Ishikawa (cell line): ENCODE measurements around the gene POM121.
"Not testable (repeated sequence)": the region's sequence is repeated elsewhere in the genome, so short reads cannot be mapped to it uniquely, and the experiment has no call there.

Source experiments
- CEBPB ChIP-seq: IDR thresholded peaks from 2 replicates; pipeline ENCODE4 v1.6.1; 2012
- TAF1 ChIP-seq: IDR thresholded peaks from 2 replicates; pipeline ENCODE4 v1.6.1; 2012; ENCODE audit warnings: low read depth, mild to moderate bottlenecking

DNA sequence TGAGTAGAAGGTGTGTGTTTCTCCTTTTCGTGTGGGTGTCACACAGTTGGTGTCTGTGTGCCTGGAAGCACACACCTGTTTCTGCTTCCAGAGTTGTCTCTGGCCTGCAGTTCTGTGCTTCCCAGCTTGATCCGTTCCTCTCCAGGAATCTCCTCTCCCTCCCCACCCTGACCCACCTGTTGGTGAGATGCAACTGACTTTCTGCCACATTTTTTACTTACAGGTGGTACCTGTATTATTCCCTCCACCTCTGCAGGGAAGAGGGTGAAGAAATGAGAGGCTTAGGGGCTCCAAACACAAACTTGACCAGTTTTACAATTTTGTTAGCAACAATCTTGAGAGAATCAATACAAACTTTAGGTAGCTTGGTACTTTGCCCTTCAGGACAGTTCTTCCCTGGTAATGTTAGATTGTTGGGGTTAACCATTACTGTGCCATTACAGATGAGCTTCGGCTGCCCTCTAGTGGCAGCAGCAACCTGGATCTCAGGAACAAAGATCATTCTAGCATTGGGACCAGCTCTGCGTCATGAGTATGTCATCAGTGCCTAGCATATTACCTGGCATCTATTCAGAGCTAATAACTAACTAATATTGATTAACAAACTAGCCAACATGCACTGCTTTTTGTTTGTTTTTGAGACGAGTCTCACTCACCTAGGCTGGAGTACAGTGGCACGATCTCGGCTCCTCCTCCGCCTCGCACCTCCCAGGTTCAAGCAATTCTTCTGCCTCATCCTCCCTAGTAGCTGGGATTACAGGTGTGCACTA, 10.0 kb upstream of the POM121 start:
- TF ChIP-seq TAF1, CEBPB: not testable (repeated sequence)
